IgD-negative memory B cell (primary cell): Measurements from ENCODE around the gene PVALB. TPM values are rescaled to one million over a fixed set of nuclear protein-coding genes. Genes with fewer than 3 reads are reported as not detected.
"Not testable (repeated sequence)": the region's sequence is repeated elsewhere in the genome, so short reads cannot be mapped to it uniquely, and the experiment has no call there.

ENCODE experiments used
- H3K27ac Mint-ChIP-seq, 3 donors: one replicate each; pipeline ENCODE4 v1.8.0; 2020 to 2022; ENCODE audit warnings: mild to moderate bottlenecking in 3 of 3, mixed read lengths in 3 of 3, moderate library complexity in 1 of 3
- H3K27me3 Mint-ChIP-seq: one replicate; pipeline ENCODE4 v1.8.0; 2021; ENCODE audit warnings: mixed read lengths
- H3K36me3 Mint-ChIP-seq: one replicate; pipeline ENCODE4 v1.8.0; 2020; ENCODE audit warnings: mild to moderate bottlenecking, mixed read lengths
- H3K4me1 Mint-ChIP-seq, 3 donors: one replicate each; pipeline ENCODE4 v1.8.0; 2020 to 2022; ENCODE audit warnings: mixed read lengths in 3 of 3, mild to moderate bottlenecking in 1 of 3
- H3K4me3 Mint-ChIP-seq, 4 donors: one replicate each; pipeline ENCODE4 v1.8.0; 2020 to 2022; ENCODE audit warnings: mild to moderate bottlenecking in 4 of 4, mixed read lengths in 4 of 4, moderate library complexity in 3 of 4
- H3K9me3 Mint-ChIP-seq, 3 donors: one replicate each; pipeline ENCODE4 v1.8.0; 2020 to 2021; ENCODE audit warnings: mixed read lengths in 3 of 3, mild to moderate bottlenecking in 1 of 3
- polyA plus RNA-seq: library from polyadenylated mRNA; unstranded; fragments of 300-500 nt; fragmentation: Illumina TruSeq; gene quantifications from one replicate; pipeline ENCODE4 v1.2.3, GENCODE V29; 2021

Gene PVALB
- polyA plus RNA-seq, 1 donor from 2014 or later: not detected

DNA sequence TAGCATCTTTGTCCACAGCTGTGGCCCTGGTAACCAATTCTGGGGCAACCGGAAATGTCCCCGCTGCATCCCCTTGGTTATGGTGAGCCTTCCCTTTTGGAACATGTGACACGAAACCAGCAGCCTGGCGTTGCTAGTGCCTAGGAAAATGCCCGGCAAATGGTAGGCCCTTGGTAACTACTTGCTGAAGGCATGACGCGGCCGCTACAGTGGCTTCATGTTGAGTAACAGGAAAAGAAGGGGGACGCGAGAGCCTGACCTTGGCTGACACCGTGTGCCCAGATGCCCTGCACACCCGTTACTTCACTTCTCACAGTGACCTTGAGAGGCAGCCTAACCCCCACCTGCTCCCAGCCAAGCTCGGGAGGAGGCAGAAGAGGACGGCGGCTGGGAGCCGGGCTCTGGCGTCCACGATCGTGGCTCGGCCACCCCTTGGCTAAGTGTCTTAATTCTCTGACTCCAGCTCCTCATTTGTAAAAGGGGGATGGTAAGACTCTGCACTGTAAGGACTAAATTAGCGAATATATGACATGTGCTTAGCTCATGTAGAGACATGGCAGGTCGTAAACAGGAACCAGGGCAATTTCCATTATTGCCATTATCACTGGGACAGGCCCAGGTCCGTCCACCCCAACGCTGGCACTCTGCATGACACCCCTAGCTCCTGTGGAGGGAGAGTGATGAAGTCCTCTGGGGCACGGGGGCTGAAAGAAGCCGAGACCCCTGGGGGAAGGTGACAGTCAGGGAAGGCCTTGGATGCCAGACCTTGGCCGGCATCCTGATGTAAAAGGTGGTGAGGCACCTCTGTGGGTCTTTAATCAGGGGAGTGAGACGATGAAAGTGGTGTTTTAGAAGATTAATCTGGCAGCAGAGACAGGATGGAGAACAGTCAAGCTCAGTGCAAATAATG is 59.8 kb downstream of the PVALB start:
- peaks cover 0 to 2% (median 0%) of the 10 kb centered on the region in 3 donors for H3K9me3 Mint-ChIP-seq
- peaks cover 3% of the 10 kb centered on the region for H3K36me3 Mint-ChIP-seq
- H3K27ac Mint-ChIP-seq: no peak overlapping the region
- H3K4me3 Mint-ChIP-seq: no peak overlapping the region
- peaks cover 11% of the 10 kb centered on the region for H3K27me3 Mint-ChIP-seq
- H3K4me1 Mint-ChIP-seq: peaks cover 0 to 2% (median 2%) of the 10 kb centered on the region in 3 donors

DNA sequence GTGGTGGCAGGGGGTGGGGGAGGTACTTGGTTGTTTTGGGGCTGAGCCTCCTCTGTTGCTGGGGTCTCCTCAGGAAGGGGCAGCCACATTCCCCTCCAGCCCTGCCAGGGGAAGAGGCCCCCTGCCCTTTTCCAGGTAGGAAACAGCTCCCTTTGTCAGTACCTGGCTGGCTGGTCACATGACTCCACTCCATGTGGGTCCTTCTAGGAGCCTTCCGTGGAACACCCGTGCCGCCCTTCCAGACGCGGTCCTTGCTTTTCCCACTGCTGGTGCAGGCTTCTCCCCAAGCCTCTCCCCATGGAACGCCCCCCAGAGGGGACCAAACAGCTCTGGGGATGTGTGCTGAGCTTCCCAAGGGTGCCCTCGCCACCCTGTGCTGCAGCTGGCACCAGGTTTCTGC is 60.8 kb downstream of the PVALB start:
- H3K4me1 Mint-ChIP-seq: peaks cover 0 to 2% (median 2%) of the 10 kb centered on the region in 3 donors
- peak overlapping the region in 1 of 3 donors; percentile 86 for H3K27ac Mint-ChIP-seq
- peaks cover 11% of the 10 kb centered on the region for H3K27me3 Mint-ChIP-seq
- H3K36me3 Mint-ChIP-seq: peaks cover 1% of the 10 kb centered on the region
- H3K4me3 Mint-ChIP-seq: no peak overlapping the region
- peaks cover 0 to 2% (median 0%) of the 10 kb centered on the region in 3 donors for H3K9me3 Mint-ChIP-seq

DNA sequence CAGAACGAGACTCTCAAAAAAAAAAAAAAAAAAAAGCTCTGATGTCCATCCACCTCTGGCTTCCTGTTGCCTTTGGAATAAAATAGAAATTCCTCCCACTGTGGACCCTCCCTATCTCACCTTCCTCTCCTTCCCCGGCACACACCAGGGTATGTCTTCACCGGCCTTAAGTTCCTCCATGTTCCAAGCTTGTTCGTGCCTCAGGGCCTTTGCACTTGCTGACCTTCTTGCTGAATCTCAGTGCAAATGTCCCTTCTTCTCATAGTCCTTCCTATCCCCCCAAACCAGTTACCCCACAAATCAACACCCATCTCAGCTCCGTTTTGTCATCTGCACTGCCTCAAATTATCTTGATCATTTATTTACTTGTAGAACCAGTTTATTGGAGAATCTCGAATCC is 61.5 kb downstream of the PVALB start:
- Mint-ChIP-seq H3K9me3 (peaks cover 0 to 2% (median 0%) of the 10 kb centered on the region in 3 donors), H3K36me3 (no peaks in the 10 kb centered on the region), H3K4me1 (peaks cover 0 to 2% (median 2%) of the 10 kb centered on the region in 3 donors), H3K27ac (peak overlapping the region in 1 of 3 donors; percentile 86), H3K27me3 (peaks cover 11% of the 10 kb centered on the region), H3K4me3 (no peak overlapping the region)

DNA sequence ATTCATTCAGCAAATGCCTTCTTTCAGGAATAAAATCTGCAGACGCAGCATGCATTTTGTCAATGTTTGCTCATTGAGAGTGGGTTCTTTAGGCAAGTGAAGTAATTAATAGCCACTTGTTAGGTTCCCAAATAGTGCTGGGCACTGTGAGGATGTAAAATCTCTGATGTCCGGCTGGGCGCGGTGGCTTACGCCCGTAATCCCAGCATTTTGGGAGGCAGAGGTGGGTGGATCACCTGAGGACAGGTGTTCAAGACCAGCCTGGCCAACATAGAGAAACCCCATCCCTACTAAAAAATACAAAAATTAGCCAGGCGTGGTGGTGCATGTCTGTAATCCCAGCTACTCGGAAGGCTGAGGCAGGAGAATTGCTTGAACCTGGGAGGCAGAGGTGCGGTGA is 62.0 kb downstream of the PVALB start:
- H3K4me3 Mint-ChIP-seq, H3K27ac Mint-ChIP-seq, H3K36me3 Mint-ChIP-seq, H3K9me3 Mint-ChIP-seq, H3K4me1 Mint-ChIP-seq: not testable (repeated sequence)
- peaks cover 11% of the 10 kb centered on the region for H3K27me3 Mint-ChIP-seq

GRCh38 chr22:36753916-36754315 is 62.9 kb downstream of the PVALB start:
- Mint-ChIP-seq H3K9me3 (peaks cover 0 to 2% (median 0%) of the 10 kb centered on the region in 3 donors), H3K36me3 (no peaks in the 10 kb centered on the region), H3K27ac (no peak overlapping the region), H3K4me1 (peaks cover 0 to 2% (median 2%) of the 10 kb centered on the region in 3 donors), H3K4me3 (no peak overlapping the region), H3K27me3 (peaks cover 11% of the 10 kb centered on the region)

- Mint-ChIP-seq H3K4me1 (peaks cover 0 to 2% (median 2%) of the 10 kb centered on the region in 3 donors), H3K36me3 (no peaks in the 10 kb centered on the region), H3K27ac (peak overlapping the region in 1 of 3 donors; percentile 80), H3K9me3 (peaks cover 0 to 2% (median 0%) of the 10 kb centered on the region in 3 donors), H3K4me3 (no peak overlapping the region), H3K27me3 (peaks cover 11% of the 10 kb centered on the region)
These were observed 63.6 kb downstream of the PVALB start for GRCh38 chr22:36753120-36753802.

Other genes with a start within 250 kb of the PVALB start
- not detected for gene CACNG2, start 113.3 kb downstream of the PVALB start, polyA plus RNA-seq
- gene IFT27, start 40.9 kb downstream of the PVALB start, polyA plus RNA-seq: 12.4 TPM
- gene NCF4, start 44.0 kb upstream of the PVALB start, polyA plus RNA-seq: 121 TPM
- gene CSF2RB, start 96.6 kb upstream of the PVALB start, polyA plus RNA-seq: 17.6 TPM
- gene TST, start 202.4 kb upstream of the PVALB start, polyA plus RNA-seq: 3.8 TPM
- gene MPST, start 202.7 kb upstream of the PVALB start, polyA plus RNA-seq: 16.2 TPM
- 13.3 TPM for gene KCTD17, start 234.7 kb upstream of the PVALB start, polyA plus RNA-seq